Colonic mucosa (tissue), 4 donors: ENCODE measurements around the gene TSPAN3. TPM values are rescaled to one million over a fixed set of nuclear protein-coding genes. Genes with fewer than 3 reads are reported as not detected.
A peak's percentile ranks its signal among the peaks of the same experiment; 100 is the strongest.

ENCODE experiments used
- DNase-seq: peaks from one replicate; pipeline ENCODE4 v3.0.0-alpha.2; 2020
- H3K27ac ChIP-seq: fragments of 200-600 bp; one replicate; pipeline ENCODE4 v1.8.0; 2021
- H3K27me3 ChIP-seq: fragments of 200-600 bp; one replicate; pipeline ENCODE4 v1.8.0; 2021
- H3K36me3 ChIP-seq: fragments of 200-600 bp; one replicate; pipeline ENCODE4 v1.8.0; 2021
- H3K4me1 ChIP-seq: fragments of 200-600 bp; one replicate; pipeline ENCODE4 v1.8.0; 2021; ENCODE audit warnings: mild to moderate bottlenecking
- H3K4me3 ChIP-seq: fragments of 200-600 bp; one replicate; pipeline ENCODE4 v1.8.0; 2021
- H3K9ac ChIP-seq, 2 donors: one replicate each; pipeline ENCODE4 v1.7.0; 2013; ENCODE audit warnings: control low read depth in 2 of 2, low read depth in 2 of 2, low read length in 2 of 2
- H3K9me3 ChIP-seq: fragments of 200-600 bp; one replicate; pipeline ENCODE4 v1.8.0; 2021
- intact Hi-C: fragments of 100-400 bp; cut with DNase I; formaldehyde crosslinking; loops from one replicate; pipeline ENCODE4 v1.14.1; 2022
- total RNA-seq, 2 donors: library from RNA; stranded (reverse); fragmentation: NEBNext Ultra II Directional in 1 of 2; extraction: Animal tissue kit (Norgen Biotek cat#: 25700) in 1 of 2; gene quantifications; one replicate each; pipeline ENCODE4 v1.2.1, GENCODE V29; 2021
- TF ChIP-seq, protein P1 (sequence below): fragments of 200-600 bp; IDR thresholded peaks from one replicate; pipeline ENCODE4 v1.8.0; 2022; ENCODE audit warnings: antibody characterized with exemption, mild to moderate bottlenecking
- donor health status: healthy.
- donor health status: DM: no; HTN: no; CAD: no.
- donor health status: DM: no; HTN: no; CAD: no.

TSPAN3 gene
- total RNA-seq, 2 donors from 2014 or later: 594 to 841 TPM

DNA sequence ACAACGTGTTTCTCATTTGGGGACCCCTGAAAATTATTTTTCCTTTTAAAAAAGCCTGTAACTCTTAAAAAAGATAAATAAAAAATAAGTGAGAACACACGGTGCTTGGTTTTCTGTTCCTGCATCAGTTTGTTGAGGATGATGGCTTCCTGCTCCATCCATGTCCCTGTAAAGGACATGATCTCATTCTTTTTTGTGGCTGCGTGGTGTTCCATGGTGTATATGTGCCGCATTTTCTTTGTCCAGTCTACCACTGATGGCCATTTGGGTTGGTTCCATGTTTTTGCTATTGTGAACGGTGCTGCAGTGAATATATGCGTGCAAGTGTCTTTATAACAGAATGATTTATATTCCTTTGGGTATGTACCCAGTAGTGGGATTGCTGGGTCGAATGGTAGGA, 2.3 kb downstream of the TSPAN3 start:
- H3K36me3 ChIP-seq: no peaks in the 10 kb centered on the region
- no peaks in the 10 kb centered on the region for H3K27me3 ChIP-seq
- intact Hi-C loops: no loop called here
- peak overlapping the region; percentile 94 for H3K27ac ChIP-seq
- DNase-seq: no peak
- peaks cover 31% of the 10 kb centered on the region for H3K4me1 ChIP-seq
- peak overlapping the region; percentile 90 for H3K4me3 ChIP-seq
- peak overlapping the region in 1 of 2 donors; percentile 93 for H3K9ac ChIP-seq
- no peaks in the 10 kb centered on the region for H3K9me3 ChIP-seq
- TF ChIP-seq, protein P1, sequence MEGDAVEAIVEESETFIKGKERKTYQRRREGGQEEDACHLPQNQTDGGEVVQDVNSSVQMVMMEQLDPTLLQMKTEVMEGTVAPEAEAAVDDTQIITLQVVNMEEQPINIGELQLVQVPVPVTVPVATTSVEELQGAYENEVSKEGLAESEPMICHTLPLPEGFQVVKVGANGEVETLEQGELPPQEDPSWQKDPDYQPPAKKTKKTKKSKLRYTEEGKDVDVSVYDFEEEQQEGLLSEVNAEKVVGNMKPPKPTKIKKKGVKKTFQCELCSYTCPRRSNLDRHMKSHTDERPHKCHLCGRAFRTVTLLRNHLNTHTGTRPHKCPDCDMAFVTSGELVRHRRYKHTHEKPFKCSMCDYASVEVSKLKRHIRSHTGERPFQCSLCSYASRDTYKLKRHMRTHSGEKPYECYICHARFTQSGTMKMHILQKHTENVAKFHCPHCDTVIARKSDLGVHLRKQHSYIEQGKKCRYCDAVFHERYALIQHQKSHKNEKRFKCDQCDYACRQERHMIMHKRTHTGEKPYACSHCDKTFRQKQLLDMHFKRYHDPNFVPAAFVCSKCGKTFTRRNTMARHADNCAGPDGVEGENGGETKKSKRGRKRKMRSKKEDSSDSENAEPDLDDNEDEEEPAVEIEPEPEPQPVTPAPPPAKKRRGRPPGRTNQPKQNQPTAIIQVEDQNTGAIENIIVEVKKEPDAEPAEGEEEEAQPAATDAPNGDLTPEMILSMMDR: no peak

DNA sequence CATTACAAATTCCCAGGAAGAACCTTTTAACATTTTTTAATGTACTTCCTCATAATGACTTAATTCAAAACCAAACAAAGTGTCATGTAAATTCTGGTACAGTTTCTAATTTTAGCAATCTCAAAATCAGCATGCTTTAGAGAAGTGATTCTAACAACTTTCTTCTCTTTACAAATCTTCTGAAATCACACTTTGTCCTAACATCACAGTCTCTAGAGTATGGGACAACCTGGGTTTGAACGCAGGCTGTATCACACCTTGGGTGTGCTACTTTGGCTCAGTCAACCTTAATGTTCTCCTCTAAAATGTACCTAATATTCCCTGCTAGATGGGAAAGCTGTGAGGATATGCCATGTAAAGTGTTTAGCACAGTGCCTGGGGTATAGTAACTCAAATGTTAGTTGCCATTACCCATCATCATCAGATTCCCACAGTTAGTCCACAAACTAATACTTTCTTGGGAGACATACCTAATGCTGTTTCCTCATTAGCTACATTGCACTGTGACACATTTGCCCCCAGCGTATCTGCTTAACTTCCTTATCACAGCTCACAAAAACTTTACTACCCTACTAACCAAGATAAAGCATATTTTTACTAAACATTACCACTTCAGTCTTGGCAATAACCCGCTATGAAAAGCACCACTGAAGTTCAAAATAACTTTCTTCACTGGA, 3.1 kb downstream of the TSPAN3 start:
- Histone ChIP-seq H3K4me1 (peaks cover 31% of the 10 kb centered on the region), H3K4me3 (peak overlapping the region; percentile 2), H3K9ac (peak overlapping the region in 1 of 2 donors; percentile 79), H3K36me3 (no peaks in the 10 kb centered on the region), H3K27me3 (no peaks in the 10 kb centered on the region), H3K9me3 (no peaks in the 10 kb centered on the region), H3K27ac (peak overlapping the region; percentile 94)
- TF ChIP-seq, protein P1: no peak
- intact Hi-C loops: no loop called here
- DNase-seq: peak; percentile 46

DNA sequence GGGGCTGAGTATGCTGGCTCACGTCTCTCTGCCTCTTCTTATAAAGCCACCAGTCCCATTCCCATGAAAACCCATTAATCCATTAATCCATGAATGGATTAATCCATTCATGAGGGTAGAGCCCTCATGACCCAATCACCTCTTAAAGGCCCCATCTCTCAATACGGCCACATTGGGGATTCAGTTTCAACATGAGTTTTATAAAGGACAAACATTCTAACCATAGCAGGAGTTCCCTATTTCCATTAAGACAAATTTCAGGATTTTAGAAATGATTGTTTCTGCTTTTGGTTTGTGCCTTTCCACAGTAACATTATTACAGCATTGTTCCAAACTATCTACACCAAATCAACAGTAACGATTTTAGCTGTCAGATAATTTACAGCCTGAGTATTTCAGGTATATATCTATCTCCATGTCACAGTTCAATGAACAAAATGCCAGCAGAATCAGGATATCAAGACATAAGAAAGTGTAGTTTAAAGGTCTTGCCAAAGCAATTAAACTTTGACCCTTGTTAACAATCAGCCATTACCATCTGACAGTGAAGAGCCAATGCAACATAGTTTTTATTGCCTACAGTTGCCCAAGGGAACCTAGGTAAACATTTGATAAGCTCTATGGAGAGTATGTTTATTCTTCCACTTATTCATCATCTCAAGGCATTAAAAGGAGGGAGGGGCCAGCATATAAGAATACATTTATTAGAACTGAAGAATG, 3.8 kb downstream of the TSPAN3 start:
- Histone ChIP-seq H3K36me3 (no peaks in the 10 kb centered on the region), H3K9ac (peak overlapping the region in 1 of 2 donors; percentile 79), H3K9me3 (no peaks in the 10 kb centered on the region), H3K27me3 (no peaks in the 10 kb centered on the region), H3K4me3 (peak overlapping the region; percentile 2), H3K27ac (peak overlapping the region; percentile 94), H3K4me1 (peaks cover 31% of the 10 kb centered on the region)
- DNase-seq: no peak
- intact Hi-C loops: no loop called here
- TF ChIP-seq, protein P1: no peak

DNA sequence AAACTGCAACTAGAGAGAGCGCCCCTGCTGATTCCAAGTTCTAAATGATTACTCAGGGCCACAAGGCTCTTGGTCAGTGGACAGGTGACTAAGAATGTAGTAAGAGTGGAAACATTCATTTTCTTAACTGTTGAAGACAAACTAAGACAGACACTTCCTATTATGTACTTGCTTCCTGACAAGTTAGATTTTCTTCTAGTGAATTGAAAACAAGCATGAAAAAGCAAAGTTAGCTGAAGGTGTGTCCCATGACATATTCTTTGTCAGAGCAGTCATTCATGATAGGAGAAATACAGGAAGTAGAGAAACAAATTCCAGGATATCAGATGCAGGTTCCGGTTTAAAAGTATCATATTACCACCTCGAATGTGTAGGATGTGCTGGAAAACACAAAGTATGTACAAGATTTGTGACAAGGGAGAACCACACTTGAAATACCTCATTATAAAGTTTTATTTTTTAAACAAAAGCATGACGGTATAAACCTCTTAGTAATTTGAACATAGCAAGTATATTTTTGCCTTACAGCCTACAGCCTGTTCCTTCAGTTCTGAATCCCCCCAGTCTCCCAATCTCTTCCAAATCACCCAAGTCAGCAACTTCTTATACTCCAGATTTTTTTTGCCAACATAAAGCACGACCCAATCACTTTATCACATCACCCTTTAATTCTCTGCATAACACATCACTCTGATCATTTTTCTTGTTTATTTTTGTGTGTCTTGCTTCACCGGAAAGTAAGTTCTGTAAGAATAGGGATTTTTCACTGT, 6.2 kb downstream of the TSPAN3 start:
- no peaks in the 10 kb centered on the region for H3K27me3 ChIP-seq
- no peaks in the 10 kb centered on the region for H3K36me3 ChIP-seq
- intact Hi-C loops: no loop called here
- no peak for DNase-seq
- no peaks in the 10 kb centered on the region for H3K9me3 ChIP-seq
- TF ChIP-seq, protein P1: no peak
- H3K9ac ChIP-seq: peak overlapping the region in 1 of 2 donors; percentile 28
- H3K4me1 ChIP-seq: peaks cover 34% of the 10 kb centered on the region
- no peak overlapping the region for H3K4me3 ChIP-seq
- peak overlapping the region; percentile 70 for H3K27ac ChIP-seq

DNA sequence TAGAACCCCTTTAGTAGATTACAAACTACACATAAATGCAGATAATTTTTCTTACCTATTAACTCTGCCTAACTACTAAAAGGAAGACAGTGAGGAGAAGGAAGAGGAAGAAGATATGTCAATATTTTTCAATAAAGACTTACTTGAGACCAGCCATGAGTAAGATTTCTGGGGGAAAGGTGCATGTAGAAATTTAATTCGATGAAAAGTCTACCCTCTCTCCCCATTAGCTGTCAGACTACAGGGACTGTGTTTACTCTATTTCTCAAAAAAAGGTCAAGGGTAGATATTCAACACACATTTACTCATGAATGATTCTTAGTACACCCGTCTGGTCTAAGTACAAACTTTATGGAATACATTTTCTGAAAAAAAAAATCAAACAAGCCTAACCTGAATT, 6.8 kb downstream of the TSPAN3 start:
- Histone ChIP-seq H3K9ac (peak overlapping the region in 1 of 2 donors; percentile 28), H3K9me3 (no peaks in the 10 kb centered on the region), H3K4me3 (no peak overlapping the region), H3K4me1 (peaks cover 32% of the 10 kb centered on the region), H3K27ac (peak overlapping the region; percentile 70), H3K27me3 (no peaks in the 10 kb centered on the region), H3K36me3 (no peaks in the 10 kb centered on the region)
- intact Hi-C loops: no loop called here
- no peak for DNase-seq
- TF ChIP-seq, protein P1: no peak
